IMR-90 (cell line): ENCODE data around the gene EZR.

Source experiments
- BHLHE40 ChIP-seq: fragments of 150-350 bp; IDR thresholded peaks from 2 replicates; pipeline ENCODE4 v1.6.1; 2016; ENCODE audit warnings: mild to moderate bottlenecking, low read depth, low read length
- CTCF ChIP-seq: conservative IDR thresholded peaks from 2 replicates; pipeline ENCODE4 v1.5.1; 2012; ENCODE audit warnings: mild to moderate bottlenecking, low read depth, low read length, improper control_type of control experiment

- TF ChIP-seq CTCF = no peak
- TF ChIP-seq BHLHE40 = no peak
These were observed 89.1 kb downstream of the EZR start for GRCh38 chr6:158729906-158730540.
